ENCODE measurements around the gene KCNH3.

Gene KCNH3

DNA sequence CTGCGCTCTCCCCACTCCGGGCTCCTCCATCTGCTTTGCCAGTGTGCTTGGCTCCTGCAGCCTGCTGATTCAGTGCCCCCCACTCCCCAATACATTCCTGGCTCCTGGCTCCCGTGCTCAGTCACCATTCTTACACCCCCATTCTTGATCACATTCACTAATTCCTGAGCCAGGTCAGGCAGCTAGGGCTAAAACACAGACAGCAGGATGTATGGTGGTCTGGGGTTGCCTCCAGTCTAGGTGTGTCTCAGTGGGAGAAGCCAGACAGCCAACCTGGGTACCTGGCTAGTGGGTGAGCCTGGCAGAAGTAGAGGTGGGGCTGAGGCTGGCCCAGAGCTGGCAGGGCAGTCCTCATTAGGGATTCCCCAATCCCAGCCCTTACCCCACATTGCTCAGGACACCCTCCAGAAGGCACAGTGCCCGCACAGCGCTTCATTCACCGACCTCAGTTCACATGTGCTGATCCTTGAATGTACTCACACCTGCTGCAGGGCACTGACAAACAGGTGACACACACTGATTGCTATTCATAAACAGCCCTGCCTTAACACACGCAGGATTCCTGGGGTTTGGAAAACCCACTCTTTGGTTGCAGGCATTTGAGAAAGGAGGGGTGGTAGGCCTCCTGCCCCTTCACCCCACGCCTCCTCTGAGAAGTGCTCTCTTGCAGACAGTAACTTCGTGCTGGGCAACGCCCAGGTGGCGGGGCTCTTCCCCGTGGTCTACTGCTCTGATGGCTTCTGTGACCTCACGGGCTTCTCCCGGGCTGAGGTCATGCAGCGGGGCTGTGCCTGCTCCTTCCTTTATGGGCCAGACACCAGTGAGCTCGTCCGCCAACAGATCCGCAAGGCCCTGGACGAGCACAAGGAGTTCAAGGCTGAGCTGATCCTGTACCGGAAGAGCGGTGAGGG lies 1.7 kb downstream of the KCNH3 start:
- DNase-seq (ENCODE audit: low read depth) = no peak
- Histone ChIP-seq H3K27me3 (replicated peaks; ENCODE audit: control insufficient read depth, insufficient read depth, low read length) (peaks cover 70% of the 10 kb centered on the region), H3K36me3 (ENCODE audit: control insufficient read depth, insufficient read depth, low read length, severe bottlenecking) (no peaks in the 10 kb centered on the region), H3K9me3 (ENCODE audit: control insufficient read depth, low read length) (no peaks in the 10 kb centered on the region), H3K4me3 (ENCODE audit: low read length) (no peak overlapping the region), H3K9ac (ENCODE audit: low read length) (no peak overlapping the region), H3K4me1 (ENCODE audit: control insufficient read depth, insufficient read depth, low read length) (peaks cover 9% of the 10 kb centered on the region)

DNA sequence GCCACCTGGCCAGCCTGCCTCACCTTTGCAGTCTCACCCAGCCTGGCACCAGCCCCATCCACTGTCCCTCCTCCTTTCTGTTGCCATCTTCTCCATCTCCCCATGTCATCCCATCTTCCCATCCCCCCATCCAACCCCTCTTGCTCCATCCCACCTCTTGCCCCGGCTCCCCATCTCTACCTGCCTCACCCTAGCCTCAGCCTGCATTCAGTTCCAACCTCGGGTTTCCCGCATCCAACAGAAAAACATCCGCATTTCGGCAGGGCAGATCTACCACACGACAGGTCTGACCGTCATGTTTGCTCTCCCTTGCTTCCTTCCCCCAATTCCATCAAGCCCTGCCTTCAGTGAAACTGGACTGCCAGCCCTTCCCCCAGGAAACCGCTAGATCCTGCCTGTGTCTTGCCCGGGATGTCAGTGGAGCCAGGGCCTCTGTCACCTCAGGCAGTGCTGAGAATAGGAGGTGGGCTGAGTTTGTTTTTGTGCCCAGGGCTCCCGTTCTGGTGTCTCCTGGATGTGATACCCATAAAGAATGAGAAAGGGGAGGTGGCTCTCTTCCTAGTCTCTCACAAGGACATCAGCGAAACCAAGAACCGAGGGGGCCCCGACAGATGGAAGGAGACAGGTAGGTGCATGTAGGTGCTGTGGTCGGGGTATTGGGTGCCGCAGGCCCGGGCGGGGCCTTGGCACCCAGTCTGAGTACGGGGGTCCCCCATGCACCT lies 2.5 kb downstream of the KCNH3 start:
- H3K36me3 ChIP-seq (ENCODE audit: control insufficient read depth, insufficient read depth, low read length, severe bottlenecking) = no peaks in the 10 kb centered on the region
- H3K27me3 ChIP-seq (replicated peaks; ENCODE audit: control insufficient read depth, insufficient read depth, low read length) = peaks cover 77% of the 10 kb centered on the region
- peaks cover 9% of the 10 kb centered on the region for H3K4me1 ChIP-seq (ENCODE audit: control insufficient read depth, insufficient read depth, low read length)
- H3K4me3 ChIP-seq (ENCODE audit: low read length) = no peak overlapping the region
- no peaks in the 10 kb centered on the region for H3K9me3 ChIP-seq (ENCODE audit: control insufficient read depth, low read length)
- no peak for DNase-seq (ENCODE audit: low read depth)
- H3K9ac ChIP-seq (ENCODE audit: low read length) = no peak overlapping the region

DNA sequence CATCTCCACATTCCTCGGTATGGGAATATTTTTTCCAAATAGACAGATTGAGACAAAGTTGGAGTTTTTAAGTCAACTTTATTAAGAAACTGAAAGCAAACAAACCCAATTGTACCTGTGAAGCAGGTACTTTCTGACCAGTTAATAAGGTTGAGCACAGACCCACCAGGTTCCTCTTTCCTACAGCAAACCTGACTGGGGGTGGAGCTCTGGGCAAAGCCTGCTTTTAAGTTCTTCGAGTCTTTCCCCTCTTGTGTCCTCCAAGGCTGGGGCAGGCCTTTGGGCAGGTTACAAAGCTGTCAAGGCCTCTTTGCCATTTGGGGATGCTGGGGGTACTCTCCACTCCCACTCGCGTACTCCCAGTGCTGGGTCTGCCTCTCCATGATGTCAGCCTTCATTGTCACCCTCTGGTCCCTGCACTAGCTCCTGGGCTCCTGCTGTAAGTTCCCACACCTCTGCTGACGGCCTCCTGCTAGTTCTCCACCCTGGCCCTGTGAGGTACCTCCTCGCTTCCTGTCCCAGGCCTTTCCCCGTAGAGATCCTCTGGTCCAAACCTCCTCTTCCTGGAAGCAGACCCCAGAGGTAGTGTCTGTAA lies 3.2 kb downstream of the KCNH3 start:
- H3K9me3 ChIP-seq (ENCODE audit: control insufficient read depth, low read length) = no peaks in the 10 kb centered on the region
- H3K4me3 ChIP-seq (ENCODE audit: low read length) = no peak overlapping the region
- H3K27me3 ChIP-seq (replicated peaks; ENCODE audit: control insufficient read depth, insufficient read depth, low read length) = peaks cover 76% of the 10 kb centered on the region
- no peak for DNase-seq (ENCODE audit: low read depth)
- no peak overlapping the region for H3K9ac ChIP-seq (ENCODE audit: low read length)
- H3K36me3 ChIP-seq (ENCODE audit: control insufficient read depth, insufficient read depth, low read length, severe bottlenecking) = no peaks in the 10 kb centered on the region
- peaks cover 9% of the 10 kb centered on the region for H3K4me1 ChIP-seq (ENCODE audit: control insufficient read depth, insufficient read depth, low read length)

DNA sequence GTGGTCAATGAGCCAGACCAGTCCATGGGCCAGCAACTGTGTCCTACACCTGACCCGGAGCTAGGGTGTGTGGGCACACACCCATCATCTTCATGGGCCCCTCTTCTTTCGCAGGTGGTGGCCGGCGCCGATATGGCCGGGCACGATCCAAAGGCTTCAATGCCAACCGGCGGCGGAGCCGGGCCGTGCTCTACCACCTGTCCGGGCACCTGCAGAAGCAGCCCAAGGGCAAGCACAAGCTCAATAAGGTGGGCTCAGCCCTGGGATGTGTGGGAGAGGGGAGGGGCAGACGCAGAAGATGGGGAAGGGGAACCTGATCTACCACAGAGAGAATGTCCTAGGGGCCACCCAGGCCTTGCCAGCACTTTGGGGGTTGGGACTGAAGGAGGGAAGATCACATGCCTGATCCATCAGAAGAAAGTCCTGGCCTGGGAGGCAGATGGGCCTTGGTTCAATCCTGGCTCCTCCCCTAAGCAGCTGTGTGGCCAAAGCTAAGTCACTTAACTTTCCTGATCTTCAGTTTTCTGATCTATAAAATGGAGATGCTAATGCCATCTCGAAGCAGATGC lies 3.8 kb downstream of the KCNH3 start:
- H3K9me3 ChIP-seq (ENCODE audit: control insufficient read depth, low read length) = no peaks in the 10 kb centered on the region
- peaks cover 6% of the 10 kb centered on the region for H3K4me1 ChIP-seq (ENCODE audit: control insufficient read depth, insufficient read depth, low read length)
- no peaks in the 10 kb centered on the region for H3K36me3 ChIP-seq (ENCODE audit: control insufficient read depth, insufficient read depth, low read length, severe bottlenecking)
- H3K27me3 ChIP-seq (replicated peaks; ENCODE audit: control insufficient read depth, insufficient read depth, low read length) = peaks cover 77% of the 10 kb centered on the region
- H3K4me3 ChIP-seq (ENCODE audit: low read length) = no peak overlapping the region
- no peak overlapping the region for H3K9ac ChIP-seq (ENCODE audit: low read length)
- no peak for DNase-seq (ENCODE audit: low read depth)

DNA sequence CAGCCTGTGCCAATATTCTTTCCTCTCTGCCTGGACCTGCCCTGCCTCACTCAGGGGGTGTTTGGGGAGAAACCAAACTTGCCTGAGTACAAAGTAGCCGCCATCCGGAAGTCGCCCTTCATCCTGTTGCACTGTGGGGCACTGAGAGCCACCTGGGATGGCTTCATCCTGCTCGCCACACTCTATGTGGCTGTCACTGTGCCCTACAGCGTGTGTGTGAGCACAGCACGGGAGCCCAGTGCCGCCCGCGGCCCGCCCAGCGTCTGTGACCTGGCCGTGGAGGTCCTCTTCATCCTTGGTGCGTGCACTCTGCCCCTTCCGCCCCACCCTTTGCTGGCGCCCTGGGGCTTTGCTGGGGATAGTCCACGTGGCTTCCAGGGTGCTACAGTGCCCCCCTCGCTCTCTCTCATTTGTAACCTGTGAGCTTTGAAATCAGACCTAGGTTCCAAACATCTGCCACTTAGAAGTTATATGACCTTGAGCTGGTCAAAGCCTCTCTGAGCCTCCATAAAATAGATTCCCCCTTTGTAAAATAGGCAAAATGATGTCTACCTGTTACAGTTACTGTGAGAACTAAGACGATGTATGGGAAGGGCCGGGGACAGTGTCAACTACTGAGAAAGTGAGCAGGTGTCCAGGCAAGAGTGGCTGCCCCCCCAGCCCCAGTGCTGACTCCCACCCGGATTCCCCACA lies 4.5 kb downstream of the KCNH3 start:
- Histone ChIP-seq H3K4me1 (ENCODE audit: control insufficient read depth, insufficient read depth, low read length) (no peaks in the 10 kb centered on the region), H3K27me3 (replicated peaks; ENCODE audit: control insufficient read depth, insufficient read depth, low read length) (peaks cover 78% of the 10 kb centered on the region), H3K36me3 (ENCODE audit: control insufficient read depth, insufficient read depth, low read length, severe bottlenecking) (no peaks in the 10 kb centered on the region), H3K4me3 (ENCODE audit: low read length) (no peak overlapping the region), H3K9ac (ENCODE audit: low read length) (no peak overlapping the region), H3K9me3 (ENCODE audit: control insufficient read depth, low read length) (no peaks in the 10 kb centered on the region)
- no peak for DNase-seq (ENCODE audit: low read depth)

DNA sequence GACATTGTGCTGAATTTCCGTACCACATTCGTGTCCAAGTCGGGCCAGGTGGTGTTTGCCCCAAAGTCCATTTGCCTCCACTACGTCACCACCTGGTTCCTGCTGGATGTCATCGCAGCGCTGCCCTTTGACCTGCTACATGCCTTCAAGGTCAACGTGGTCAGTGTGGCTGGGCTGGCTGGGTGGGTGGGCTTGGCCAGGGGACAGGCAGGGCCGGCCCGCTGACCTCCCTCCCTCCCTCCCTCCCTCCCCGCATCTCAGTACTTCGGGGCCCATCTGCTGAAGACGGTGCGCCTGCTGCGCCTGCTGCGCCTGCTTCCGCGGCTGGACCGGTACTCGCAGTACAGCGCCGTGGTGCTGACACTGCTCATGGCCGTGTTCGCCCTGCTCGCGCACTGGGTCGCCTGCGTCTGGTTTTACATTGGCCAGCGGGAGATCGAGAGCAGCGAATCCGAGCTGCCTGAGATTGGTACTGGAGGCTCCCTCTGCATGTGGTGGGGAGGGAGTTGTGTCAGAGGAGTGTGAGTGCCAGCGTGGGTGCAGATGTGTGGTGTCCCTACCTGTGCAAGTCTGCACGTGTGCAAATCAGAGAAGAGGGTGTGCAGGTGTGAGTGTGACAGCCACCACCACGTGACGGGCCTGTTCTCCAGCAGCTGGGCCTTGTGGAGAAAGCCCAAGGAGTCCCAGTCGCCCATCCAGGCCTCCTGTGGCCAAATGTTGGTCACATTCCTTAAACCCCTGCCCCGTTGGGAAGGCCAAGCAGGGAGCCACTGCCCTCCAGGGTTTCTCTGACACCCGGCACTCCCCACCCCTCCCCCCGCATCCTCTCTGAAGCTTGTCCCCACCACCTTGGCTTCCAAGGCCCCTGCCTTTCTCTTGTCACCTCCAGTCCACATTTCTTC lies 5.3 kb downstream of the KCNH3 start:
- Histone ChIP-seq H3K4me1 (ENCODE audit: control insufficient read depth, insufficient read depth, low read length) (peaks cover 6% of the 10 kb centered on the region), H3K9me3 (ENCODE audit: control insufficient read depth, low read length) (no peaks in the 10 kb centered on the region), H3K4me3 (ENCODE audit: low read length) (no peak overlapping the region), H3K36me3 (ENCODE audit: control insufficient read depth, insufficient read depth, low read length, severe bottlenecking) (no peaks in the 10 kb centered on the region), H3K9ac (ENCODE audit: low read length) (no peak overlapping the region), H3K27me3 (replicated peaks; ENCODE audit: control insufficient read depth, insufficient read depth, low read length) (peaks cover 85% of the 10 kb centered on the region)
- no peak for DNase-seq (ENCODE audit: low read depth)

DNA sequence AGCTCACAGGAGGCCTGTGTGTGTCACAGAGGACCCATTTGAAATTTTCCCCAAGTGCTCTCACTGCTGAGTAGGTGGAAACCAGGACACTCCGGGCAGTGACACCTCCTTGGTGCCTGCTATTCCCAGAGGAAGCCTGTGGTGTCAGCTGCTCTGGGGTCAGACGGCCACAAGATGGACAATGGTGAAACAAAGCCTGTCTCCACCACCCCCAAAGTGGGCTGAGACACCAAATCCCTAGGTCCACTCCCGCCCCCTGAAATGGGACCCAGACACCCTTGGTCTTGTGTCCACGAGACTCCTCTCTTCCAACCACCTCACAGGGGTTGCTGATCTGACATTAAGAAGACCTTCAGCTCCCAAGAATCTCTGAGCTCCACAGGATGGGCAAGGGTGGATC lies 7.0 kb downstream of the KCNH3 start:
- no peak for DNase-seq (ENCODE audit: low read depth)
- peaks cover 87% of the 10 kb centered on the region for H3K27me3 ChIP-seq (replicated peaks; ENCODE audit: control insufficient read depth, insufficient read depth, low read length)
- H3K9me3 ChIP-seq (ENCODE audit: control insufficient read depth, low read length) = no peaks in the 10 kb centered on the region
- H3K36me3 ChIP-seq (ENCODE audit: control insufficient read depth, insufficient read depth, low read length, severe bottlenecking) = no peaks in the 10 kb centered on the region
- no peak overlapping the region for H3K9ac ChIP-seq (ENCODE audit: low read length)
- peaks cover 6% of the 10 kb centered on the region for H3K4me1 ChIP-seq (ENCODE audit: control insufficient read depth, insufficient read depth, low read length)
- no peak overlapping the region for H3K4me3 ChIP-seq (ENCODE audit: low read length)

DNA sequence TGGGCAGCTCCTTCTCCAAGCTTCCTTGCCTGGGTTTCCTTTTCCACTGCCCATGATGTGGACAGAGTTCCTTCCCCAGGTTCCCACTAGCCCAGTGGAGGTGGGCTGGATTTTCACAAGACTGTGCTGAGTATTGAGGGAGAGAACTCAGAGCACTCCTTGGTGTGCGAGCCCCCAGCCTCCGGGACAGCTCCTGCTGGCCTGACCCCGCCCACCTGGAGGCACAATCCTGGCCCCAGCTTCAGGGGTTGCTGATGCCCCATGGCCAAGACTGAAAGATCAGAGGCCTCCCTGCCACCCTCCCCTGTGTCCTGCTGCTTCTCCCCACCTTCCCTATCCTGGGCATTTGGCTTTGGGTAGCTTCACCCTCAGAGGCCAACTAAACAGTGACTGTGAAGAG lies 7.7 kb downstream of the KCNH3 start:
- peaks cover 6% of the 10 kb centered on the region for H3K4me1 ChIP-seq (ENCODE audit: control insufficient read depth, insufficient read depth, low read length)
- DNase-seq (ENCODE audit: low read depth) = no peak
- H3K9me3 ChIP-seq (ENCODE audit: control insufficient read depth, low read length) = no peaks in the 10 kb centered on the region
- H3K27me3 ChIP-seq (replicated peaks; ENCODE audit: control insufficient read depth, insufficient read depth, low read length) = peaks cover 84% of the 10 kb centered on the region
- no peak overlapping the region for H3K9ac ChIP-seq (ENCODE audit: low read length)
- H3K4me3 ChIP-seq (ENCODE audit: low read length) = no peak overlapping the region
- H3K36me3 ChIP-seq (ENCODE audit: control insufficient read depth, insufficient read depth, low read length, severe bottlenecking) = no peaks in the 10 kb centered on the region

DNA sequence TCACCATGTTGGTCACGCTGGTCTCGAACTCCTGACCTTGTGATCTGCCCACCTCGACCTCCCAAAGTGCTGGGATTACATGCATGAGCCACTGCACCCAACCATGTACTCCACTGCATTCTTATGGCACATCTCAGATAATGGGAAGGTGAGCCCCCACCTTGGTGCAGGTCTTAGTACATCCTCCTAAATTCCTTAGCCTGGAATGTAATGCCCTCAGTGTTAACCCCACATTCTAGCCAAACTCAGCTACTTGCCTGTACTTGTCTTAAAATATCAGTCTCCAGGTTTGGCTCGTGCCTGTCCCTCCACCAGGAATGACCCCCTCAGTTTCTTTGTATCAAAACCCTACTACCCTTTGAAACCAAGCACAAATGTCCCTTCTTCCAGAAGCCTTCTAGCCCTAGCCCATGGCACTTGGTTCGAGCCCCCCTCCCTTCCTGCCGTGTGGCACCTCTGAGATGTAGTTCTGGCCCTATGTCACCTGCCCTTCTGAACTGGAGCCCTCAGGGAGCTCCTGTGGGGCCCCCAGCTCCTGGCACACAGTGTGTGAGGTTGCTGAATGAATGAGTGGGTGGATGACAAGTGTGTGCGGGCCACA lies 8.4 kb downstream of the KCNH3 start:
- H3K4me1 ChIP-seq (ENCODE audit: control insufficient read depth, insufficient read depth, low read length) = peaks cover 12% of the 10 kb centered on the region
- H3K27me3 ChIP-seq (replicated peaks; ENCODE audit: control insufficient read depth, insufficient read depth, low read length) = peaks cover 83% of the 10 kb centered on the region

DNA sequence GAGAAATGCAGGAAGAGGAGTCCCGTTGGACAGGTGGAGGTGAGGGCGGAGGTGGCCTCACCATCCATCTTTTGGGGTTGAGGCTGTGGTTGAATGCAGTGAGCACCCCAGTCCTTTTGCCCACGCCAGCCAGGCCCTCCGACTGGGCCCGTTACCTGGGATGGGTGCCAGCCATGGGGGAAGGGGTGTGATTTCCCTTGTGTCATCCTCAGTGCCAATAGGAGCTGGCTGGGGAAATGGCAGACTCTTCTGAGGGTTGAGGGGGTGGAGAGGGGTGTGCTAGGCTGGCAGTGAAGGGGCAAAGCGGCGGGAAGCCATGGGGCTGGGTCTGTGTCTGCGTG lies 9.6 kb downstream of the KCNH3 start:
- Histone ChIP-seq H3K4me1 (ENCODE audit: control insufficient read depth, insufficient read depth, low read length) (peaks cover 12% of the 10 kb centered on the region), H3K4me3 (ENCODE audit: low read length) (peak overlapping the region; percentile 57), H3K9me3 (ENCODE audit: control insufficient read depth, low read length) (no peaks in the 10 kb centered on the region), H3K9ac (ENCODE audit: low read length) (no peak overlapping the region), H3K36me3 (ENCODE audit: control insufficient read depth, insufficient read depth, low read length, severe bottlenecking) (no peaks in the 10 kb centered on the region), H3K27me3 (replicated peaks; ENCODE audit: control insufficient read depth, insufficient read depth, low read length) (peaks cover 71% of the 10 kb centered on the region)
- DNase-seq (ENCODE audit: low read depth) = no peak

More for the DNA sequence above, 8.4 kb downstream of the KCNH3 start:
- Histone ChIP-seq H3K9me3 (ENCODE audit: control insufficient read depth, low read length) (no peaks in the 10 kb centered on the region), H3K36me3 (ENCODE audit: control insufficient read depth, insufficient read depth, low read length, severe bottlenecking) (no peaks in the 10 kb centered on the region), H3K9ac (ENCODE audit: low read length) (no peak overlapping the region), H3K4me3 (ENCODE audit: low read length) (no peak overlapping the region)
- no peak for DNase-seq (ENCODE audit: low read depth)
